ENCODE measurements around the gene EME1. TPM values are rescaled to one million over a fixed set of nuclear protein-coding genes. Genes with fewer than 3 reads are reported as not detected.
"Not testable (repeated sequence)": the region's sequence is repeated elsewhere in the genome, so short reads cannot be mapped to it uniquely, and the experiment has no call there.

Gene EME1
- not detected for polyA plus RNA-seq

GRCh38 chr17:50372758-50373556, at the start of gene EME1, which contains the start of gene MRPL27:
Gene EME1 (plus strand): TSS chr17:50373229. CDS start chr17:50375209, 1,980 bp downstream.
Gene MRPL27 (minus strand): TSS chr17:50373184. CDS start chr17:50373170, 14 bp downstream.
- H3K4me1 Mint-ChIP-seq = peaks cover 13 to 22% (median 14%) of the 10 kb centered on the region in 3 donors
- H3K4me3 Mint-ChIP-seq = peak within 1 kb of the TSS; percentile 88 to 100 (median 99)
- no peaks in the 10 kb centered on the region for H3K9me3 Mint-ChIP-seq
- peaks cover 4% of the 10 kb centered on the region for H3K36me3 Mint-ChIP-seq
- peak within 1 kb of the TSS; percentile 82 to 100 (median 99) for H3K27ac Mint-ChIP-seq
- no peaks in the 10 kb centered on the region for H3K27me3 Mint-ChIP-seq

- Mint-ChIP-seq H3K27ac (no peak overlapping the region), H3K27me3 (no peaks in the 10 kb centered on the region), H3K4me1 (peaks cover 1 to 5% (median 4%) of the 10 kb centered on the region in 3 donors), H3K36me3 (no peaks in the 10 kb centered on the region), H3K9me3 (no peaks in the 10 kb centered on the region), H3K4me3 (no peak overlapping the region)
These were observed 47.1 kb upstream of the EME1 start for GRCh38 chr17:50325906-50326305.

- Mint-ChIP-seq H3K4me3 (peak overlapping the region in 2 of 4 donors; percentile 8 to 55), H3K36me3 (no peaks in the 10 kb centered on the region), H3K27me3 (no peaks in the 10 kb centered on the region), H3K4me1 (peaks cover 1 to 5% (median 4%) of the 10 kb centered on the region in 3 donors), H3K27ac (no peak overlapping the region), H3K9me3 (no peaks in the 10 kb centered on the region)
These were observed 46.1 kb upstream of the EME1 start for GRCh38 chr17:50326831-50327364.

- Mint-ChIP-seq H3K4me3 (no peak overlapping the region), H3K27me3 (peaks cover 3% of the 10 kb centered on the region), H3K27ac (no peak overlapping the region), H3K9me3 (no peaks in the 10 kb centered on the region), H3K4me1 (peaks cover 1 to 5% (median 4%) of the 10 kb centered on the region in 3 donors), H3K36me3 (no peaks in the 10 kb centered on the region)
These were observed 44.4 kb upstream of the EME1 start for GRCh38 chr17:50328363-50329325.

- H3K36me3 Mint-ChIP-seq = no peaks in the 10 kb centered on the region
- peaks cover 1 to 6% (median 4%) of the 10 kb centered on the region in 3 donors for H3K4me1 Mint-ChIP-seq
- no peaks in the 10 kb centered on the region for H3K9me3 Mint-ChIP-seq
- H3K27ac Mint-ChIP-seq = no peak overlapping the region
- peaks cover 3% of the 10 kb centered on the region for H3K27me3 Mint-ChIP-seq
- H3K4me3 Mint-ChIP-seq = no peak overlapping the region
These were observed 43.3 kb upstream of the EME1 start for GRCh38 chr17:50329716-50330115.

- Mint-ChIP-seq H3K36me3 (no peaks in the 10 kb centered on the region), H3K9me3 (no peaks in the 10 kb centered on the region), H3K4me3 (no peak overlapping the region), H3K27me3 (peaks cover 3% of the 10 kb centered on the region), H3K27ac (no peak overlapping the region), H3K4me1 (peaks cover 1 to 6% (median 4%) of the 10 kb centered on the region in 3 donors)
These were observed 42.8 kb upstream of the EME1 start for GRCh38 chr17:50330151-50330775.

- Mint-ChIP-seq H3K36me3 (no peaks in the 10 kb centered on the region), H3K27ac (no peak overlapping the region), H3K27me3 (peaks cover 4% of the 10 kb centered on the region), H3K4me3 (no peak overlapping the region), H3K9me3 (no peaks in the 10 kb centered on the region), H3K4me1 (peaks cover 1 to 6% (median 4%) of the 10 kb centered on the region in 3 donors)
These were observed 41.8 kb upstream of the EME1 start for GRCh38 chr17:50331085-50331791.

- Mint-ChIP-seq H3K27ac (no peak overlapping the region), H3K9me3 (no peaks in the 10 kb centered on the region), H3K4me3 (no peak overlapping the region), H3K36me3 (no peaks in the 10 kb centered on the region), H3K27me3 (peaks cover 4% of the 10 kb centered on the region), H3K4me1 (peaks cover 0 to 1% (median 0%) of the 10 kb centered on the region in 3 donors)
These were observed 40.8 kb upstream of the EME1 start for GRCh38 chr17:50332196-50332595.

GRCh38 chr17:50333291-50334057, 39.6 kb upstream of the EME1 start:
- H3K4me1 Mint-ChIP-seq, H3K36me3 Mint-ChIP-seq, H3K9me3 Mint-ChIP-seq, H3K27me3 Mint-ChIP-seq, H3K4me3 Mint-ChIP-seq, H3K27ac Mint-ChIP-seq: not testable (repeated sequence)

GRCh38 chr17:50337956-50338355, 35.1 kb upstream of the EME1 start:
- no peak overlapping the region for H3K4me3 Mint-ChIP-seq
- H3K9me3 Mint-ChIP-seq = peaks cover 2 to 14% (median 4%) of the 10 kb centered on the region in 3 donors
- H3K27me3 Mint-ChIP-seq = peaks cover 2% of the 10 kb centered on the region
- no peak overlapping the region for H3K27ac Mint-ChIP-seq
- peaks cover 3% of the 10 kb centered on the region for H3K36me3 Mint-ChIP-seq
- H3K4me1 Mint-ChIP-seq = peaks cover 0 to 1% (median 0%) of the 10 kb centered on the region in 3 donors

- peaks cover 1% of the 10 kb centered on the region for H3K27me3 Mint-ChIP-seq
- no peak overlapping the region for H3K4me3 Mint-ChIP-seq
- H3K27ac Mint-ChIP-seq = no peak overlapping the region
- peaks cover 0 to 1% (median 0%) of the 10 kb centered on the region in 3 donors for H3K4me1 Mint-ChIP-seq
- H3K9me3 Mint-ChIP-seq = peaks cover 2 to 14% (median 4%) of the 10 kb centered on the region in 3 donors
- H3K36me3 Mint-ChIP-seq = peaks cover 3% of the 10 kb centered on the region
These were observed 34.4 kb upstream of the EME1 start for GRCh38 chr17:50338645-50339044.

- H3K27ac Mint-ChIP-seq = no peak overlapping the region
- peaks cover 2 to 14% (median 4%) of the 10 kb centered on the region in 3 donors for H3K9me3 Mint-ChIP-seq
- peaks cover 1% of the 10 kb centered on the region for H3K27me3 Mint-ChIP-seq
- peaks cover 3% of the 10 kb centered on the region for H3K36me3 Mint-ChIP-seq
- H3K4me1 Mint-ChIP-seq = peaks cover 0 to 2% (median 0%) of the 10 kb centered on the region in 3 donors
- H3K4me3 Mint-ChIP-seq = no peak overlapping the region
These were observed 33.6 kb upstream of the EME1 start for GRCh38 chr17:50339381-50339780.

GRCh38 chr17:50344731-50345365, 28.2 kb upstream of the EME1 start:
- Mint-ChIP-seq H3K36me3 (no peaks in the 10 kb centered on the region), H3K4me1 (peaks cover 7 to 16% (median 15%) of the 10 kb centered on the region in 3 donors), H3K4me3 (peak overlapping the region; percentile 80 to 91 (median 86)), H3K27ac (peak overlapping the region; percentile 62 to 83 (median 76)), H3K27me3 (no peaks in the 10 kb centered on the region), H3K9me3 (no peaks in the 10 kb centered on the region)

All from IgD-negative memory B cell (primary cell).